Nephron (organoid): Measurements from ENCODE around the gene PRKCA.

Experiments
- H3K27ac Mint-ChIP-seq, 3 experiments: 2 replicates each; pipeline ENCODE4 v1.8.0; 2020; ENCODE audit warnings: mixed read lengths in 3 of 3, mild to moderate bottlenecking in 2 of 3, moderate library complexity in 1 of 3
- H3K27me3 Mint-ChIP-seq: 2 replicates; pipeline ENCODE4 v1.8.0; 2021; ENCODE audit warnings: low read depth, mild to moderate bottlenecking, moderate library complexity, mixed read lengths
- H3K36me3 Mint-ChIP-seq: 2 replicates; pipeline ENCODE4 v1.8.0; 2020; ENCODE audit warnings: low read depth, mixed read lengths
- H3K4me1 Mint-ChIP-seq: 2 replicates; pipeline ENCODE4 v1.8.0; 2020; ENCODE audit warnings: mixed read lengths
- H3K4me3 Mint-ChIP-seq, 3 experiments: 2 replicates each; pipeline ENCODE4 v1.8.0; 2020; ENCODE audit warnings: mild to moderate bottlenecking in 3 of 3, mixed read lengths in 3 of 3, moderate library complexity in 2 of 3
- H3K9me3 Mint-ChIP-seq: 2 replicates; pipeline ENCODE4 v1.8.0; 2020; ENCODE audit warnings: mixed read lengths
- CTCF ChIP-seq, 3 experiments: fragments of 200-600 bp; sonication (generic); IDR thresholded peaks; one replicate each; pipeline ENCODE4 v1.5.0; 2021; ENCODE audit warnings: antibody characterized with exemption in 3 of 3; ENCODE audit not compliant: unreplicated experiment in 3 of 3

The PRKCA gene

GRCh38 chr17:66858226-66859083 is 556.0 kb downstream of the PRKCA start:
- no peak for TF ChIP-seq CTCF (IDR thresholded peaks at IDR 0.05; ENCODE audit: unreplicated experiment in 3 of 3)
- Mint-ChIP-seq H3K27ac (no peak overlapping the region), H3K9me3 (peaks cover 7% of the 10 kb centered on the region), H3K36me3 (peaks cover 8% of the 10 kb centered on the region), H3K4me1 (no peaks in the 10 kb centered on the region), H3K27me3 (peaks cover 11% of the 10 kb centered on the region), H3K4me3 (no peak overlapping the region)

GRCh38 chr17:66859353-66859752 is 556.9 kb downstream of the PRKCA start:
- H3K9me3 Mint-ChIP-seq, result peaks cover 7% of the 10 kb centered on the region
- peaks cover 8% of the 10 kb centered on the region for H3K36me3 Mint-ChIP-seq
- no peaks in the 10 kb centered on the region for H3K4me1 Mint-ChIP-seq
- no peak overlapping the region for H3K27ac Mint-ChIP-seq
- H3K27me3 Mint-ChIP-seq, result peaks cover 11% of the 10 kb centered on the region
- no peak for TF ChIP-seq CTCF (IDR thresholded peaks at IDR 0.05; ENCODE audit: unreplicated experiment in 3 of 3)
- no peak overlapping the region for H3K4me3 Mint-ChIP-seq

- H3K4me3 Mint-ChIP-seq, result no peak overlapping the region
Observed at GRCh38 chr17:66860204-66860603, 557.8 kb downstream of the PRKCA start.

More at GRCh38 chr17:66860204-66860603, 557.8 kb downstream of the PRKCA start:
- Mint-ChIP-seq H3K4me1 (no peaks in the 10 kb centered on the region), H3K36me3 (peaks cover 4% of the 10 kb centered on the region), H3K27me3 (peaks cover 11% of the 10 kb centered on the region), H3K27ac (no peak overlapping the region), H3K9me3 (peaks cover 3% of the 10 kb centered on the region)
- no peak for TF ChIP-seq CTCF (IDR thresholded peaks at IDR 0.05; ENCODE audit: unreplicated experiment in 3 of 3)
